Limb (tissue), 2 donors: ENCODE results near the gene ACP1.

Experiments used
- DNase-seq, 2 donors: peaks; one replicate each; pipeline ENCODE4 v3.0.0-alpha.2; 2016; ENCODE audit errors: extremely low spot score in 2 of 2

ACP1 gene

DNA sequence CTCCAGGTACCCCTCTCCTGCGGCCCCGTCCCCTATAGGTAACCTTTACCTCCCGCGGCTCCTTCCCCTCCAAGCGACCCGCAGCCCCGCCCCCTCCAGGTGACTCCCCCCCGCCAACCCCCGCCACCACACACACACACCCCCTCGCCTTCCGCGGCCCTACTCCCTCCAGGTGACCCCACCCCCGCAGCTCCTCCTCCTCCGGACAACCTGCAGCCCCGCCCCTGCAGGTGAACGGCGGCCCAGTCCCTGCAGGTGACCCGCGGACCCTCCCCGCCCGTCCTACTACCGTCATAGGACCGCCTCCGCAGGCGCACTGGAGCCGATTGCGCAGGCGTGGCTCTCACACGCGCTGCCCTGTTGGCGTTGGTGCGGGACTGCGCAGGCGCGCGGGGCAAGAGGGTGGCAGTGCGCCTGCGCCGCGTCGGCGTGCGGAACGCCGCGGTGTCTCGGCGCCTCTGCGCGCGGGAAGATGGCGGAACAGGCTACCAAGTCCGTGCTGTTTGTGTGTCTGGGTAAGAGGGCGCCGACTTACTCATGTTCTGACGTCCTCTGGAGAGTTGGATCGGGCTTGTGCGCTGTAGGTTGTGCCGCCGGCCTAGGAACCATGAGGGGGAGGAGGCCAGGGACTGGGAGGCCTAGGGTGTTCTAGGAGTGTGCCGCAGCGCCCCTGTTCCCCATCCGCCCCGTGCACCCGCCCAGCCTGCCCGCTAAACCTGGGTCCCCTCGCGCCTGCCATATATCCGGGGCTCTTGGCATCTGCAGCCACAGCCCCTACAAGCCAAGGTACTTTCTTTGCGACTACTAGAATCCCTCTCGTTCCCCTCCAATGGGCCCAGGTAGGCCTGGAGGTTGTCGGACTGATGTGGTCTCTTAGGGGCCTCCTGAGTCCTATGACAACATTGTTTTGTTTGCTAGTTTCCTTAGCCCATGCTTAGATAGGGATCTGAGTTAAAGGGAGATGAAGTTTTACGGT is at the start of gene ACP1:
ACP1 (plus strand) TSS at position 455 of the 976 bp plus-strand sequence; CDS start at position 473, 18 bp downstream.
- DNase-seq: peak; percentile 96 to 97

DNA sequence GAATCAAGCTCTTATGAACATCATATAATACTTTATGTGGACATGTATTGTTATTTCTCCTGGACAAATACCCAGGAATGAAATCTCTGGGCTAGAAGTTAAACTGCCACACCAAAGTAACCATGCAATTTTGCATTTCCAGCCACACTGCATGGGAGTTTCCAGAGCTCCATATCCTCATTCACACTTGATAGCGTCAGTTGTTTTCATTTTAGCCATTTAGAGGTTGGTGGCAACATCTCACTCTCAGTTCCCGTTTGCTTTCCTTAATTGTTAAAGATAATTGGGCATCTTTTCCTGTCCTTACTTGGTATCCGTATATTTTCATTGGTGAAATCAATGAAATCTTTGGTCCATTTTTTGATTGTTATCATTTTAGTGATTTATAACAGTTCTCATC is 48.7 kb upstream of the ACP1 start:
- no peak for DNase-seq

- no peak for DNase-seq
Measured at GRCh38 chr2:223451-223850, 41.3 kb upstream of the ACP1 start.

GRCh38 chr2:223971-224760 is 40.6 kb upstream of the ACP1 start:
- no peak for DNase-seq

DNA sequence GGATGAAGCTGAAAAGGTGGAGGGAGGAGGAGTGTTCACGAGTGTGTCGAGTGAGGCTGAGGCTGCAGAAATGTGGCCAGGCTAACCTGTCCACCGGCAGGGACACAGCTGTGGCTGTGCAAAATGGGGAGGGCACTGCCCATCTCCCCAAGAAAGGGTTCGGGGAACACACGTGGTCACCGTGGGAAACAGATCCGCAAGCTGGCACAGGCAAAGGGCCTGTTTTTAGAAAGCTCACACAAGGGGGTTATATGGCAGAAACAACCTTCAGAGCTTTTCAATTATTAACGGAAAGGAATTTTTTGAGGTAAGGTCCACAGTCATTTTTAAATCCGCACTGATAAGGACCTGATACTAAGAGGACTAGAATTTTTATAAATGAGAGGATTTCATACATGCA is 36.6 kb upstream of the ACP1 start:
- DNase-seq: no peak

- no peak for DNase-seq
Measured at GRCh38 chr2:228518-229278, 36.0 kb upstream of the ACP1 start.

DNA sequence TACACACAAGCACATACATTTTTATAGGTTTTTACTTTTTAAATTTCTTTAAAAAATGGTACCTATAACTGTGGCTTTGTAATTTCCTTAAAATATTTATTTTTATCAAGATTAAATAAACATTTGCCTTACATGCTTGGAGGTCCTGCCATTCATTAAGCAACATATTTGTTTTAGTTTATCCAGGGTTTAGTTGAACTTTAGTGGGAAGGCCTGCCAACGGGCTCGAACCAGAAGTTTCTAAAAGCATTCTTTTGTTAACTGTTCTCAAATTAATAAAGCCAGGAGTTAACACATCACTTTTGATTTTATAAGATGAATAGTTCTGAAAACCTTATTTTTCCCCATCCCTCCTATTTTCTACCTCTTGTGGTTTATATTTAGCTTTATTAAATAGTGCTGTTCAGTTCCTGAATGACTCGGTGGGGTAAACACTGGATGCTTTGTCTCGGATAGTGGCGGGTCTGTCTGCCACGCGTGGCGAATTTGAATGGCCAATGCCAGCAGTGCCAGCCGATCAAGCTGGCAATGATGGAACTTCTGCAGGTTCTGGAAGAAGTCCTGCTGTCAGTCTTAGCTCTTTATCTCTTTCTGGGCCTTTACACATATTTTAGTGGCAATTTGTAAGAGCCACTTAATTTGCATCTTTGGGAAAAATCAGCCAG is 33.1 kb upstream of the ACP1 start:
- DNase-seq: no peak

DNA sequence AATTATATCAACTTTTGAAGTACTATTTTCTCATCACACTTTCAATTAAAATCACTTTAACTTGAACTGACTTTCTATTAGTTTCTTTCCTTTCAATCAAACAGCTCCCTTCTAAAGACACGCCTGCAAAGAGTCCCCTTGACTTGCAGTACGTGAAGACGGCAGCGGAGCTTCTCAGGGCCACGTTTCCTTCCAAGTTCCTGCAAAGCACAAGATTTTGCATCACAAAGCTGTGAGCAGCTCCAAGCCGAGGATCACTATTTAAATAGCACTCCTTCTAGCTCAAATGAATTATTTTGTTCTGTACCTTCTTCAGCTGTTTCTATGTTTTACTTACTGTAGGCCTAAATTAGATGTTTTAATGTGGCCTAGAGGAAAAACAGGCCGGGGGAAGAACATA is 31.7 kb upstream of the ACP1 start:
- no peak for DNase-seq

DNA sequence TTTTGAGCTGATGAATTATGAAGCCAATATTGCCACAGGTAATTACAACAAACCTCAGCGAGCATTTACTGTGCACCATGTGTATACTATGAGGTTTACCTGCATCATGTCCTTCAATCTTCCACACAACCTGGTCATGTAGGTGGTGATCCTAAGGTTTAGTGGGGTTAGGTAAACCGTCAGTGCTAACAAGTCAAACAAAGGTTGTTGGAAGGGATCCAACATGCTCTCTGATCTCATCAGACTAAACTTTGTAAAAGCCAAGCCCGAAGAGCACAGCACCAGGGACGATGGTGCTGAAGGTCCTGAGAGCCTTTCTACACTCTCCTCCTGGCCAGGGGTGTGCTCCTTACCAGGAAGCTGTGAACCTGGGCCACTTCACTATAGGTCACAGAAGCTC is 30.3 kb upstream of the ACP1 start:
- DNase-seq: no peak

DNA sequence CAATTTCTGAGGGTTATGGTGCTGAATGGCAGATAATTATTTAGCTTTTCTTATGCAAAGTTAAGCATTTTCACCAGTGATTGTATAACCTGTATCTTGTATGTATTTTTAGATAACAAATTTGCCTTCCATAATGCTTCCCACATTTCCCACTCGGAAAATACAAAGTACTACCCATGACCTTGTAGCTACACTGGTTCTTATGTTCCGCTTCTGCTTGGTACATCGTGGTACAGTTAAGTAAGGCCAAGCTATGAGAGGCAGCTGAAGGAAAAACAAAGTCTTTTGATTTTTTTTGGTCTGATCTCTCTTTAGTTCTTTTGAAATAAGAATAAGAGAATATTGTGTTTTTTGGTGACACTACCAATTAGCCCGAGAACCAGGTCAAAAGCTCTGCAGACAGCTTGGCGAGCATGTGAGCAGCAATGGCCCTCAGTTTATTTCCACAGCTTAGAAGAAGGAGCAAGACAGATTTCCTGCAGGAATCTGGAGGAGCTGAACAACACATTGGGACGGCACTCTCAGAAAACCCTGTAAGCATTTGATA is 27.7 kb upstream of the ACP1 start:
- no peak for DNase-seq

GRCh38 chr2:237878-238277 is 26.9 kb upstream of the ACP1 start:
- no peak for DNase-seq

DNA sequence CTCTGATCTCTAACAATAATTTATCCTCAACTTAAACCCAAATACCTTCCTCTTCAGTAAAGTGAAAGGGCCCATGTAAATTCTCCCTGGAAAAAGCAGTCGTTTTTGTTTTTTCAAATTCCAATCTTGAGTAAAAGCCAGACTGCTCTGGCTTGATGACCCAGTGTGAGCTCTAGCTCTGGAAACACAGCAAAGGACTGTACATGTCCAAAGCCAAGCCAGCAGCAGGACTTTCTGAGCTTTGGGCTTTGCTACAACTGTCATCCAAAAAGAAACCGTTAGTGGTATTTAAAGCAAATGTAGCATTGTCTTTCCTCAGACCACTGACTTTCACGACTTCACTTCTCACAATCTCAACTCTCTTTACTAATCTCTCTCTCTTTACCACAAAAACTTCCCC is 26.3 kb upstream of the ACP1 start:
- peak in 1 of 2 donors; percentile 11 for DNase-seq

- no peak for DNase-seq
Measured at GRCh38 chr2:238869-239268, 25.9 kb upstream of the ACP1 start.

- DNase-seq: no peak
Measured at GRCh38 chr2:244547-244946, 20.2 kb upstream of the ACP1 start.

DNA sequence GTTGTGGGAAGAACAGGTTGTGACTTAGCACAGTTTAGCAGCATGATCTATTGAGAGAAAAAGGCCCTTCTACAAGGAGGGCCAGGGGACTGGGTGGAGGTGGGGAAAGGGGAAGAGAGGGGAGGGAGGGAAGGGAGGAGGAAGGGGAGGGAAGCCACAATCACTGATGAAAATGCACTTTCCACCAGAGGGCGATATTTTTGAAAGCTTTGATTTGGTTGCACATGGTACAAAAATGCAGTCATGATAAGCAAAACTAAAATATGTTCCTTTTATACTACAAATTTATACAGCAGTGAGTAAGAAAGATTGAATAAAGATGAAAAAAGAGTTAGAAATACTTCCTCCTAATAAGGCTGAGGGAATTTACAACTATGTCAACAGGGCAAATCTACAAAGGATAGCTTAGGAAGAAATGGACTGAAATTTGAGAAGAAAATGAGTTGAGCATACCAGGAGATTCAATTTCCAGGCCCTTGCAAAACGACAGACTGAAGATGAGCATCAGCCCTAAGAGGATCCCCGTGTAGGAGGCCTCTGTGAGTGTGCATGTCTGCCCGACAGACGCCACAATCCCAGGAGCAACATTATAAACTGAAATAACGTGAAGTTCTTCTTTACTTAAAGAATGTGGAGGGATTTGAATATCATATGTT is 18.1 kb upstream of the ACP1 start:
- DNase-seq: no peak

- no peak for DNase-seq
Measured at GRCh38 chr2:248724-249123, 16.0 kb upstream of the ACP1 start.

DNA sequence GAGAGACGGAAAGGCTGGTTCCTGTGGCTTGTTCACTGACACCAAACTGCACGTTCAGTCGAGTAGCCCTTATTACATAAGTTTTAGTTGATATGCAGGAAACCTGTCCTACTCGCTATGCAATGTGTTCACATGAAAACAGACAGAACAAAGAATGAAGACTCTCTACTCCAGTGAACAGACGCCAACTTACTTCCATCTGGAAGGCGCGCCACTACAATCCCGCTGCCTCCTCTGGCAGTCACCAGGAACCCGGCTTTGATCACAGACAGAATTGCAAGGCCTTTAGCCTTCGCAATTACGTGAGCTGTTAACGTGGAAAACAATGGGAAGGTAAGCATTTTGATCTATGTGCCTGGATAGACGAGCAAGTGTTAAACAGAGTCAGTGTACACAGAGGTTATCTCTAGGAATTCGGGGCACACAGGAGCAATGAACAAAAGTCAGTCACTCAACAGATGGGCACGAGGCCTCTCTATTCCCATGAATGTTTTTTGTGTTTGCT is 15.2 kb upstream of the ACP1 start:
- DNase-seq: no peak

DNA sequence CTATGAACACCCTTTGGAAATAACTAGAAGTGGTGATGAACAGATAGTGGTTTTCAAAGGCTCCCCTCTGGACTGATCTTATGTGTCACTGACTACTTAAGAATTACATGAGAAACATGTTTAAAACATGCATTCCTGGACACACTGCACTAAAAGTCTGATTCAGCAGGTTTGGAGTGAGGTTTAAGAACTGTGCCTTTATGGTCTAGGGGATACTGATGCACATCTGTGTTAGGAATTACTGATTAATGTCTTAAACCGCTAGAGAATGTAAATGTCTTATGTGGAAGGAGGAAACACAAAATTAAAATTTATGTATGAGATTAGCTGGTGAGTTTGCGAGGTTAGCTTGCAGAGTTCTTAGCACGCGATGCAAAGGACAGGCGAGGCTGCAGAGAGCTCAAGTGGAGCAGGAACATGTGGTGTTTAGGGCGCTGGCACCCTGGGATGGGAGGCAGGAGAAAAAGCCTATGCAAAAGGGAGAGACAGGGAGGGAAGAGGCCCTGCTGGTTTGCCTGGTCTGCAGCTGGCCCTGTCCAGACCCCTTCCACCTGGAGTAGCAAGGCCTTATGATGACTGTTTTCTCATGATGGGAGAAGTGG is 12.6 kb upstream of the ACP1 start:
- DNase-seq: no peak

- no peak for DNase-seq
Measured at GRCh38 chr2:253202-253638, 11.5 kb upstream of the ACP1 start.

DNA sequence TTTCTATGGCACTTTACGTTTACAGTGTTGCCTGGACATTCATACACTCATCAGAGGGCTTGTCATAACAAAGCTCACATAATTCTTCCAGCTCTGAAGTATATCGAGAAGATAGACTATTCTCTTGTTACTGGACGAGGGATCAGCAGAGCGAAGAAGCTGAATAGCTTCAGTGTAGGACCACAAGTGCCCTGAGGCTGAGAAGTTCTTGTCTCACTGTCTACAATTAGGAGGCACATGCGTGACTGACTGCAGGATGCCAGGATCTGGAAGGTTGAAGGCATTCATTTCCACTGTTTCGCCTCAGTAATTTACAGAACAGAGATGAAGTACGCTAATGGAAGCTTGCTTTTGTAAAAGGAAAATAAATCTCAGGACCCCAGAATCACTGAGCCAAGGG is 10.5 kb upstream of the ACP1 start:
- no peak for DNase-seq
